Left ventricle myocardium inferior (tissue), 1 donor: Measurements from ENCODE around the gene UROS. TPM values are rescaled to one million over a fixed set of nuclear protein-coding genes. Genes with fewer than 3 reads are reported as not detected.

Experiments used
- DNase-seq: peaks from one replicate; pipeline ENCODE4 v3.0.0-alpha.2; 2020
- H3K27ac ChIP-seq: fragments of 200-600 bp; replicated peaks from 2 replicates; pipeline ENCODE4 v1.8.0; 2021
- H3K27me3 ChIP-seq: fragments of 200-600 bp; 2 replicates; pipeline ENCODE4 v1.8.0; 2021; ENCODE audit warnings: low read depth
- H3K36me3 ChIP-seq: fragments of 200-600 bp; 2 replicates; pipeline ENCODE4 v1.8.0; 2021
- H3K4me1 ChIP-seq: fragments of 200-600 bp; 2 replicates; pipeline ENCODE4 v1.8.0; 2021
- H3K4me3 ChIP-seq: fragments of 200-600 bp; 2 replicates; pipeline ENCODE4 v1.8.0; 2021; ENCODE audit warnings: mild to moderate bottlenecking, moderate library complexity
- H3K9me3 ChIP-seq: fragments of 200-600 bp; replicated peaks from 2 replicates; pipeline ENCODE4 v1.8.0; 2021
- intact Hi-C: fragments of 100-400 bp; cut with micrococcal nuclease; formaldehyde crosslinking; loops from one replicate; pipeline ENCODE4 v1.11.0; 2022
- total RNA-seq: library from RNA; stranded (reverse); fragmentation: NEBNext Ultra II Directional; extraction: Animal tissue kit (Norgen Biotek cat#: 25700); gene quantifications from one replicate; pipeline ENCODE4 v1.2.1, GENCODE V29; 2021
- TF ChIP-seq, protein P1 (sequence below): fragments of 200-600 bp; IDR thresholded peaks from 2 replicates; pipeline ENCODE4 v1.8.0; 2021; ENCODE audit warnings: antibody characterized with exemption, mild to moderate bottlenecking, borderline replicate concordance
- donor health status: DM: no; HTN: yes; CAD: no; lungs with severe emphysema.

UROS gene
- total RNA-seq, 1 donor from 2014 or later = 80.4 TPM

DNA sequence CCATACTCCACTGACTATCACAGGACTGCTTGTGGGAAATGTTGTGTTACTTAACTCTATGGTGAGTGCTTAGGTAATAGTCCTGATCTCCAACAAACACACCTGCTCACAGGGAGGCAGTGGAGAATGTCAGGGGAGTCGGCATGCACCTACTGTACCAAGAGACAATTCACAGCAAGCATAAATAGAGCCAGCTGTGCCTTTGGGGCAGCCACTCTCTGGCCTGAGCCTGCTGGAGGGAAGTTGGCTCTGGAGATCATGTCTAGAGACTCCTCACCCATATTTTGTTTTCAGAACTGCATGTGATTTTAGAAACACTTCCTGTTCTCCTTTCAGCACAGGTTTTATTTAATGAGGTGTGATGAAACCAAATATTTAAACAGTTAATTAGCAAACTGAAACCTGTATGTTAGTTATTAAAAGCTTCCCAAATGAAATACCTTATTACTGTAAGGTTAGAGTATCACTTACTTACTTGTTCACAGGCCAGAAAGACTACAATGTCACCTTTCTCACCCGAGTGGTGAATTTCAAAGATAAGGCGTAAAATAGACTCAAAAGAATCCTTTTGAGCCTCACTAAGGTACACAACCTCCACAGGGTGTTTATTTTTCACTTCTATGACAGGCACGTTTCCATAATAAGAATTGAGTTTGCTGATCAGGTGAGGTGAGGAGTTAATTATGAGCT is 36.2 kb upstream of the UROS start:
- TF ChIP-seq, protein P1, sequence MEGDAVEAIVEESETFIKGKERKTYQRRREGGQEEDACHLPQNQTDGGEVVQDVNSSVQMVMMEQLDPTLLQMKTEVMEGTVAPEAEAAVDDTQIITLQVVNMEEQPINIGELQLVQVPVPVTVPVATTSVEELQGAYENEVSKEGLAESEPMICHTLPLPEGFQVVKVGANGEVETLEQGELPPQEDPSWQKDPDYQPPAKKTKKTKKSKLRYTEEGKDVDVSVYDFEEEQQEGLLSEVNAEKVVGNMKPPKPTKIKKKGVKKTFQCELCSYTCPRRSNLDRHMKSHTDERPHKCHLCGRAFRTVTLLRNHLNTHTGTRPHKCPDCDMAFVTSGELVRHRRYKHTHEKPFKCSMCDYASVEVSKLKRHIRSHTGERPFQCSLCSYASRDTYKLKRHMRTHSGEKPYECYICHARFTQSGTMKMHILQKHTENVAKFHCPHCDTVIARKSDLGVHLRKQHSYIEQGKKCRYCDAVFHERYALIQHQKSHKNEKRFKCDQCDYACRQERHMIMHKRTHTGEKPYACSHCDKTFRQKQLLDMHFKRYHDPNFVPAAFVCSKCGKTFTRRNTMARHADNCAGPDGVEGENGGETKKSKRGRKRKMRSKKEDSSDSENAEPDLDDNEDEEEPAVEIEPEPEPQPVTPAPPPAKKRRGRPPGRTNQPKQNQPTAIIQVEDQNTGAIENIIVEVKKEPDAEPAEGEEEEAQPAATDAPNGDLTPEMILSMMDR = no peak
- Histone ChIP-seq H3K27ac (no peak overlapping the region), H3K9me3 (no peaks in the 10 kb centered on the region), H3K36me3 (peaks cover 68% of the 10 kb centered on the region), H3K4me3 (no peak overlapping the region), H3K4me1 (no peaks in the 10 kb centered on the region), H3K27me3 (no peaks in the 10 kb centered on the region)
- DNase-seq = no peak
- intact Hi-C loops = no loop called here

DNA sequence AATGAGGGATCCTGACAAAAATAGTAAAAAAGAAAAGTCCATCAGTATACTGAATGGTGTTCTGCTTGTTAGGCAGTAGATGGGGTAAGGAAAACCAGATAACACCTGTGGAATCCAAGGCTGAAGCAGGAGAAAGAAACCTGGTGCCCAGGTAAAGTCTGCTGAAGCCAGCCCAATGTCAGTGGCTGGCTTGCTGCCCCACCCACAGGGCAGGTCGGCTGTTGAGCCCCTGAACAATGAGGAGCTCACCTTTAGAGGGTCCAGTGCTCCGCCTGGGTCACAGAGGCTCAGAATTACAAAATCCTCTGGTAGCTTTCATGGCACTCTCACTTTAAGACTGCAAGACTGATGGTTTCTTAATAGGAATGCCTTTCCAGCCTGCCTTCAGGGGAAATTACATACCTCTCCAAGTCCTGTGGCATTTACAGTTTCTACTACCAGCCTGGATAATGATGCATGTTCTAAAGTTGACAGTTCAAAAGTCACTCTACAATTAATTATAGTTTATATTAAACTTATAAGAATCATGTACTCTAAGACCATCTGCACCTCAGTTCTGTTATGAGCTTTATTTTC is 34.2 kb upstream of the UROS start:
- Histone ChIP-seq H3K36me3 (peaks cover 71% of the 10 kb centered on the region), H3K9me3 (no peaks in the 10 kb centered on the region), H3K27ac (no peak overlapping the region), H3K27me3 (no peaks in the 10 kb centered on the region), H3K4me1 (no peaks in the 10 kb centered on the region), H3K4me3 (no peak overlapping the region)
- intact Hi-C loops = no loop called here
- DNase-seq = no peak
- TF ChIP-seq, protein P1 = no peak

DNA sequence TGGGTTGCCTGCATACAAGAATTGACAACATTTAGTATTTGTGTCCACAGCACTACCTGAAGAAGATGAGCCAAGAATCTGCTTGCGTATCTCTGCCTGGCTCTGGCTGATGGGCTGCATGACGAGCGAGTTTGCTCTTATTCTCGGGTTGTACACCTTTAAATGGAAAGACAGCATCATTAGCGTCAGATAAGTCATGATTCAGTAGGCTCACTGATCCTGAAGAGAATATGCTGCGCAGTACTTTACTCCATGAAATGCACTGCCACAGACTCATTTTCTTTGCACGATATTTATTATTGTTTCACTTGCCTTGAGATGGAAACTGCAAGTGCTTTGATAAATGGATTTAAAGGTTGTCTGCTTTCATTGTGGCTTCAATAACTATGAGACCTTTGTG is 29.4 kb upstream of the UROS start:
- Histone ChIP-seq H3K9me3 (no peaks in the 10 kb centered on the region), H3K27ac (no peak overlapping the region), H3K4me3 (no peak overlapping the region), H3K36me3 (peaks cover 82% of the 10 kb centered on the region), H3K4me1 (peaks cover 25% of the 10 kb centered on the region), H3K27me3 (no peaks in the 10 kb centered on the region)
- no peak for DNase-seq
- TF ChIP-seq, protein P1 = no peak
- intact Hi-C loops = no loop called here

DNA sequence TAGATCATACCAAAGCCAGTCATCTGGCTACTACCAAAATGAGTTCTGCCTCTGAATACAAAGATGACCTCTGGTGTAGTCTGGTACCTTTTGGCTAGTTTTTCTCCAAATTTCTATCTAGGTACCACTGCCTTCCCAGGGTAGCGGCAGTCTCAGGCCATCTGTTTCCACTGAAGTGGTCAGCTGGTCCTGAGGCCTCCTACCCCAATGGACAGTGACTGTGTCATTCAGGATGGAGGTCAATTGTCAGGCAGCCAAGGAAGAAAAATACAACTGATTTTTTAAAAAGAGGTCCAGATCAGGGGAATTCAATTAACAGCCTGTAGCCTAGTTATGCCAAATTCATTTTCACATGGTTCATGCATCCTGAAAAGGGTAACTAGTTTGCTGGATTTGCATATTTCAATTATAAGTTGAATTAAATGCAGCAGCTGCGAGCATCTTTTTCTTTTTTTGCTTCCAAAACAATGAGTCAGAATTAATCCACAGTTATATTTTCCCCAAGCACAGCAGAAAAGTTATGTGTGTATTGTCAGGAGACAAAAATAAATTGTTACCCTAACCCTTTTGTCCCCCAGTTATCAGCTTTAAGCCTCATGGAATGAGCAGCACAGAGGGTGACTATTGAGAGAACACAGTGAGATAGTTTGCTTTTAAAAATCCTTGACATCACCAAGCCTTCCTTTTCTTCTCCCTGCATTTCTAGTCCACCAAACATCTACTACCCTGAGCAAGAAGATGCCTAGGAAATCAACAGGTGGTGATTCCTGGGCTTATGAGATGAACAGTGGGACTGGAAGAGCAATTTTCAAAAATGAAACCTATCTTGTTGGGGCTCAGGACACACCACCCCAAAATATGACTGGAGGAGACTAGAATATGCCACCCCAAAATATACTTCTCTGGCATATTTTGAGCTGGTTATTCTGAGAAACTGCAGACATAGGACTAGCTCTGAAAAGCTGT is 28.0 kb upstream of the UROS start:
- Histone ChIP-seq H3K36me3 (peaks cover 76% of the 10 kb centered on the region), H3K27me3 (no peaks in the 10 kb centered on the region), H3K4me3 (no peak overlapping the region), H3K27ac (peak overlapping the region; percentile 65), H3K9me3 (no peaks in the 10 kb centered on the region), H3K4me1 (peaks cover 25% of the 10 kb centered on the region)
- intact Hi-C loops = no loop called here
- DNase-seq = no peak
- TF ChIP-seq, protein P1 = no peak

DNA sequence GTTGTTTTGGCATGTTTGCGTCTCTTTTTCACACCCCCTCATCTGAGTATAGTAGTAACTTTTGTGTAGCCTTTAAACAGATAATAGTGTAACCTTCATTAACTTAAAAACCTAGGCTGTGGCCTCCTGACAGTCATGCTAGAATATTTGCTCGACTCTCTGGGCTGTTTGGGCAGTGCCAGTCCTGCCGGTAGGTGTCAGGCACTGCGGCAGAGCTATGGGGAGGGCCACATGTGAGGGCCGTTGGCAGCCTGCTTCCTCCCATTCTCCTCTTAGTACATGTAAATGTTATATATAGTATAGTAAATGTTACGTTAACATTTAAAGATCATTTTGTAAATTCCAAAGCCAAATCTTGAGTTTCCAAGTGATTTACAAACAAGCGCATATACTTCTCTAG is 26.4 kb upstream of the UROS start:
- Histone ChIP-seq H3K27me3 (no peaks in the 10 kb centered on the region), H3K4me1 (peaks cover 35% of the 10 kb centered on the region), H3K4me3 (no peak overlapping the region), H3K36me3 (peaks cover 78% of the 10 kb centered on the region), H3K9me3 (no peaks in the 10 kb centered on the region), H3K27ac (no peak overlapping the region)
- intact Hi-C loops = no loop called here
- TF ChIP-seq, protein P1 = no peak
- no peak for DNase-seq
